ENCODE results near the gene BYSL.

- TF ChIP-seq POLR2A (IDR thresholded peaks at IDR 0.05) (no peak), CTCF (IDR thresholded peaks at IDR 0.05) (no peak)
Measured at GRCh38 chr6:41955412-41955811, 34.1 kb downstream of the BYSL start.

Data from thyroid gland (tissue), 4 donors.